Epithelial cell of umbilical artery (primary cell): ENCODE data around the gene BCL2L15. TPM values are rescaled to one million over a fixed set of nuclear protein-coding genes. Genes with fewer than 3 reads are reported as not detected.

Source experiments
- total RNA-seq: library from RNA; depleted of rRNA; stranded (reverse); fragments of >200 nt; gene quantifications from 2 replicates; pipeline ENCODE4 v1.2.3, GENCODE V29; 2014

BCL2L15 gene
- total RNA-seq, result under 0.01 and 1.6 TPM in 2 replicates

DNA sequence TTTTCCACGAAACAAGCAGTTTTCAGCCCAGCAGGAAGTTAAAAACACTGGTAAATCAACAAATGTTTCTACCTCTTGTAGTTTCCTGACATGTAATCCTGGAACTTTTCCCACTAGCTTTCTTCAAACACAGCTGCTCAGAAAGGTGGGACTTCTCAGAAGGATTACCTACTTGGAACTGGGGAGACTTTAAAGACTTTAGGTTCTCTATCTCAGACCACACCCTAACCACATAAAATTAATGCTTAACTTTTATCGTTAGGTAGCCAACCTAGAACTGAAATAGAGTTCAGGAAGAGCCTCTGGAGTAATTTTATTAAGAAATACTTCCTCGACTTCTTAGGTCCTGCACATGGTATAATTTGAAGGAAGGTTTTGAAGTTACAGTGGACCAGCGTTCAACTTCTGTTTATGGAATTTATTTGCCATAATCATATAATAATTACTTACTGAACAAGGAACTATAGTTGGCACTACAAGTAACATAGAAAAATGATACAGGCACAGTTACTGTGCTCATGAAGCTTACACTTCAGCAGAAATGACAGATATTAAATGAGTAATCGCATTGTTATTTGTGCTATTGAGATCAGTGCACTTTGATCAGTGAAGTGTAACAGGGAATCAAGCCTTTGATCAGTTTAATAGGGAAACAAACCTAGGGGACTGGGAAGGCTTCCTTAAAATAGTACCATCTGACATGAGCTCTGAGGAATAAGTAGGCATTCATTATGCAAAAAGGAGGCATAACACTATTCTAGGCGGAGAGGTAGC, at the start of gene BCL2L15:
TSS of gene BCL2L15 (minus strand) at position 180 of the 774 bp plus-strand sequence. CDS start 206 bp downstream, outside the sequence.

DNA sequence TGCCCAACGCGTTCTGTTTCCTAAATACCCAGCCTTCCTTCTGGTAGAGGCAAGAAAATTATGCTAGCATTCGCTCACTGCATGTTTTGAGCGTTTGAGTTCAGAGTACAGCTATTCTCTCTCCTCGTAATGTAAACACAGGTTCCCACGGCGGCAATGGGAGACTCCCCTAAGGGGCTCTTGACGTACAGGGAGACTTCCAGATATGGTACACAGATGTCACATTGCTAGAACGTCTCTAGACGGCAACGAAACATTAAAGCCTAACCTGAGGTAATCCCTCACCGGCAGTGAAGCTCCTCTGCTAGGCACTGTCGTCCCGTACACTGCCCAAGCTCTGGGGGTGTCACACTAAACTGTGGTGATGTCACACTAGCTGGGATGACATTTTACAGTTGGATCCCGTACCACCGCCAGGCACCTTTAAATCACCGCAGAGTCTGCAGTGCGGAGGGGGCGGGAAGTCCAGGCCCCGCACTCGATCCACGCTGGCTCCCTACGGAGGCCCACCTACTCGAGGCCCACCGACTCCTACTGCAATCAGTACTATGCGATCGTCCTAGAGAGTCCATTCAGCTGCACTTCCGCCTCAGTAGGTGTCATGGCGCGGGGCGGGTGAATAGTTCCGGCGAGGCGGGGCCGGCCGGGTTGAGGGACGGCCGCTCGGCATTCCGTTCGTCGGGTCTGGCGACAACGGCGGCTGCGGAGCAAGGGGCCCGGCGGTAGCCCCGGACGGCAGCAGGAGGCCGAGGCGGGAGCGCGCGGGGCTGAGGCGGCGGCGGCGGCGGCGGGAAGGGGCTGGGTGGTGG, 41.8 kb upstream of the BCL2L15 start, which contains the start of gene HIPK1:
TSS of gene HIPK1 (plus strand) at position 384 of the 809 bp plus-strand sequence.

DNA sequence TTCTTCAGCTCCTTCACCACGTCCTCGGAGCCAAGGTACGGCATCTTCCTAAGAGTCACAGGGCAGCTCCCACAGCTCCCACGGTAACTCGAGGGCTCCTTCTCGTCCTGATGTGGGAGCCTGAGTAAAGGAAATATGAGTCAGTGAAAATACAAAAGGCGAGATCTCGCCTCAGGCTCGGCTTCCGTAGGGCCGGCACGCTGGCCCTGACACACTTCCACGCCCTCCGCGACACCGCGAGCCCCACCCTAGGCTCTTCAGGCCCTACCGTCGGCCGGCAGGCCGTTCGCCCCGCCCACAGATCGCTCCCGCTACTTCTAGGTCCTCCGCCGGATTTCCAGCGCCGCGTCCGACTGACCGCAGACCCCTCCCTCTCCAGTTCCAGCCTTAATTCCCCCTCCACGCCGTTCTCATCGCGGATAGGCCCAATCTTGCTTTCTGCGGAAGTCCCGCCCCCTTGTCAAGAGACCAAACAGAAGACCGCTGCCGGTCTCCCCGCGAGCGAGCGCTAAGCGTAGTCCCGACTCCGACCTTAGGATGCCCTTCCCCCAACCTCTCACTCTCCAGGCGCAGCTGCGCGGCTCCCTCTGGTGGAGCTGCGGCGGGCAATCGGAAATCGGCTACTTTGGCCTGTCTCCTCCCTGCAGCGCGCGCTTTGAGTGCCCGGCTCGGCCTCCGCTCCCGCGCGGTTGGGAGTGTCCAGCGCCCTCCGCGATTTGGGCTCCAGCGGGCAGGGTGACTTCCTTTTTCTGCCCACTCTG, 17.5 kb upstream of the BCL2L15 start, which contains the start of the genes AP4B1 and DCLRE1B:
TSS of gene AP4B1 (minus strand) at position 126 of the 761 bp plus-strand sequence. CDS start at position 44, 82 bp downstream.
TSS of gene DCLRE1B (plus strand) at position 653 of the 761 bp plus-strand sequence. CDS start 261 bp downstream, outside the sequence.

DNA sequence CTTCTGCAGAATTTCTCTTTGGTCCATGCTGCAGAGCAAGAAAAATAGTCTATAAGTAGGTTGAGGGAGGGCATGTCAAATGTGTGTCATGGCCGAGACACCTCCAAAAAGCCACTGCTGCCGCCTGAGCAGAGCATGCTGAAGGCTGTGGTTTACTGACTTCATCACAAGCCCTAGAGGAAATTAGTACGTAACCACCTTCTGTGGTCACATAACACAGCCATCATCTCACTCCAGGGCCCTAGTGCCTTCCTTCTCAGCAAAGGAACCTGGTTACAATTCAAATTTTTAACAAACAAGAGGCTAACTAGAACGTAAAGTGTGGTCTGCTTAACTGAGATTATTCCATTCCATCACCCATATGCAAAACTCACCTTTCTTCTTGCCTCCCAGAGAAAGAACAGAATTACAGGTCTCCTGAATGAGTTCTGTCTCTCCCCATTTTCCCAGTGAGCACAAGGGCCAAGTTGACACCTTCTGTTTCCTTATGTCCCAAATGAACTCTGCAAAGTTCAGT, 15.7 kb downstream of the BCL2L15 start, which contains the start of gene PTPN22:
TSS of gene PTPN22 (minus strand) at position 116 of the 517 bp plus-strand sequence.

Other genes with a start within 250 kb of the BCL2L15 start
- 41.9 and 52.1 TPM in 2 replicates for gene PHTF1, start 128.1 kb downstream of the BCL2L15 start, total RNA-seq
- gene RSBN1, start 75.1 kb downstream of the BCL2L15 start, total RNA-seq, result 8.1 and 10.0 TPM in 2 replicates
- 2.7 and 5.2 TPM in 2 replicates for gene PTPN22, start 15.9 kb downstream of the BCL2L15 start, total RNA-seq
- gene AP4B1, start 17.2 kb upstream of the BCL2L15 start, total RNA-seq, result 38.0 and 40.9 TPM in 2 replicates
- 1.9 and 2.3 TPM in 2 replicates for gene DCLRE1B, start 17.7 kb upstream of the BCL2L15 start, total RNA-seq
- gene HIPK1, start 41.7 kb upstream of the BCL2L15 start, total RNA-seq, result 21.1 and 26.1 TPM in 2 replicates
- gene OLFML3, start 91.9 kb upstream of the BCL2L15 start, total RNA-seq, result 1.3 and 3.3 TPM in 2 replicates